HG02938 (cell line): ENCODE data around the gene SLC35A4.
"Not testable (repeated sequence)": the region's sequence is repeated elsewhere in the genome, so short reads cannot be mapped to it uniquely, and the experiment has no call there.

Source experiments
- ATAC-seq: cut with Tn5 transposase; IDR thresholded peaks from one replicate; pipeline ENCODE4 v1.9.1; 2021; ENCODE audit warnings: mild to moderate bottlenecking, moderate library complexity; ENCODE audit not compliant: unreplicated experiment

Gene SLC35A4

DNA sequence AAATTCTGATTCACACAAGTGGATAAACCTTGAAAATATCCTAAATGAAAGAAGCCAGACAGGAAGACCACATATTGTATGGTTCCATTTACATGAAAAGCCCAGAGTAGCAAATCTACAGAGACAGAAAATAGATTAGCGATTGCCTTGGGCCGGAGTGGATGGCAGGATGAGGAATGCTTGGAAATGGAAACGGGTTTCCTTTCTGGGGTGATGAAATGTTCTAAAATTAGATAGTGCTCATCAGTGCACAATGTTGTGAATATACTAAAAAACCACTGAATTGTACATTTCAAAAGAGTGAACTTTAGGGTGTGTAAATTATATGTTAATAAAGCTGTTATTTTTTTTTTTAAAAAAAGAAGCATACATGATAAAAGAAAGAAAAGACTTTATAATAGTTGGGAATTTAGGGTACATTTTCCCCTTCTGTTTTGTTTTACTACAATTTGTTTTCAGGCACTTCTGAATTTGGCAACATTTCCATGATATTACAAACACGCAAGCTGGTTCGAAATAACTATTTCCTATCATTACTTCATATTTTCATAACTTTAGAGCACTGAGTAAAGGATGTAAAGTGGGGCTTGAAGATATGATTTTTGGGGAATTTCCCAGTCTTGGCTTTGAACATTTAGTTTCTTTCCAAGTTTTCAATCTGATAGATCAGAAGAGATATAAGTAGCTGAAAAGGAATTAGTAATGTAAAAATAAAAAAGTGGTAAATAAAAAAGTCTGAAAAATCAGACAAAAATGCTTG lies 23.9 kb downstream of the SLC35A4 start:
- ATAC-seq: no peak

- no peak for ATAC-seq
Measured at GRCh38 chr5:140590861-140591260, 26.2 kb downstream of the SLC35A4 start.

DNA sequence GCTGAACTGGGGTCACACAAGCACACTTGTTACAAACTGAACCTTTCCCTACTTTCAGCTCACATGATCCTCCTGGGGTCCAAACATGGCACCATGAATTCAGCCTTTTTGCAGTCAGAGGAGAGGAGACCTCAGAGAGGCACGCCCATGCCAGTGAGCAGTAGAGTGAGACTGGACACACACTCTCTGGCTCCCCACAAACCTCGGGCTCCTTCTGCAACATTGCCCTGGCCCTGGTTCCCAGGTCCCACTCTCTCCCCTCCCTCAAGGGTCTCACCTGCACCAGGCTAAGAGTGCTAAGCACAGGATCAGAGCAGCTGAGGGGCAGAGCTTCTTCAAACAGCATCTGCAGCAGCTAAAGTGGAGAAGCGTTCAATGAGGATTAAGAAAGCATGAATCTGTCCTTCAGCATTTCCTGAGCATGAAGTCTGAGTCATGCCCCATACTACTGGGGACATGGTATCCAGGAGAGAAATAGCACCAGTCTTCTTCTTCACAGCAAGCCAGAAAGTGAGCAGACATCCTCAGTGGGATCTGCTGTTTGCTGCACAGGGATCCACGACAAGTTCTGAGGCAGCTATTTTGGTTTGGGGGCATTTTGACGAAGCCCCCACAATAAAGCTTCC lies 27.2 kb downstream of the SLC35A4 start:
- no peak for ATAC-seq

DNA sequence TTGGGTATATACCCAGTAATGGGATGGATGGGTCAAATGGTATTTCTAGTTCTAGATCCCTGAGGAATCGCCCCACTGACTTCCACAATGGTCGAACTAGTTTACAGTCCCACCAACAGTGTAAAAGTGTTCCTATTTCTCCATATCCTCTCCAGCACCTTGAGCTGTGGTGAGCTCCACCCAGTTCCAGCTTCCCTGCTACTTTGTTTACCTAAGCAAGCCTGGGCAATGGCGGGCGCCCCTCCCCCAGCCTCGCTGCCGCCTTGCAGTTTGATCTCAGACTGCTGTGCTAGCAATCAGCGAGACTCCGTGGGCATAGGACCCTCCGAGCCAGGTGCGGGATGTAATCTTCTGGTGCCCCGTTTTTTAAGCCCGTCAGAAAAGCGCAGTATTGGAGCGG lies 28.4 kb downstream of the SLC35A4 start:
- ATAC-seq: not testable (repeated sequence)

- ATAC-seq: no peak
Measured at GRCh38 chr5:140594169-140594568, 29.5 kb downstream of the SLC35A4 start.

DNA sequence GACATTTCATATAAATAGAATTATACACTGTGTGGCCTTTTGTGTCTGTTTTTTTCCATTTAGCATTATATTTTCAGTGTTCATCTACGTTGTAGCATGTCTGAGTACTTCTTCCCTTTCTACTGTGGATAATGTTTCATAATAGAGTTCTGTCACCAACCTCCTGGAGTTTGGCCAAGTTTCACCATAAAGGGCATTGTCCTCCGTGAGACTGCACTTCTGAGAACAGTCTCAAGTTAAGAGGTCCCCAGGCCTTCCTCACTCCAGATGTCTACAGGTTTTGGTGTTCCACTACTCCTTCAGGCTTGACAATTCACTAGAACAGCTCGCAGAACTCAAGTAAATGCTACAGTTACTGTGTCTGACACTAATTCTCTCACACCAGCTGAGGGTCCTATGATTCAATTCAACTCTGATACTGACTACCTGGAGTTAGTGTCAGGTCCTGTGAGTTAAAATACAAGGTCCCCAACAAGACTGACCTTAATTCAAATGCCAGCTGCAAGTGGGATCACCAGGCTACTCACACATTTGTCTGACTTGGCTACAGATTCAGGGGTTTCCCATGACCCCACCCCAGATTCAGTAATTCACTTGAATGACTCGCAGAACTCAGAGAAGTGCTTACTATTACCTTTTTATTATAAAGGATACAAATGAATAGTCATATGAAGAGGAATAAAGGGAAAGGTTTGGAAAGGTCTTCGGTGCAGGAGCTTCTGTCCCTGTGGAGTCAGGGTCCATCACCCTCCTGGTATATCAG lies 31.1 kb downstream of the SLC35A4 start:
- ATAC-seq: no peak

GRCh38 chr5:140596321-140596741 lies 31.7 kb downstream of the SLC35A4 start:
- ATAC-seq: no peak

DNA sequence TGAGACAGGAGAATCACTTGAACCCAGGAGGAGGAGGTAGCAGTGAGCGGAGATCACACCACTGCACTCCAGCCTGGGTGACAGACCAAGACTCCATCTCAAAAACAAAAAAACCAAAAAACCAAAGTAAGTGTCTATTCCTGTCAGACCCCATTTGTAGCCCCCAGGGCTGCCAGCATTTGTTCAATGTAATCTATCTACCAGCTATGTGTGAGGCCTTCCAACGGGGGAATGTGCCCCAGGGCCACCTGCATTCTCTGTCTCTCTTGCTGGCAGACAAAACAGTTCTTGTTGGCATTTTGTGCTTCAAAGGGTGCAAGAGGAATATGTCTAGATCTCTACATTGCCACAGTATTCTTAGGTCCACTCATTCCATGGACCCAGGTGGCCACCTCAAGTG lies 34.2 kb downstream of the SLC35A4 start:
- no peak for ATAC-seq

DNA sequence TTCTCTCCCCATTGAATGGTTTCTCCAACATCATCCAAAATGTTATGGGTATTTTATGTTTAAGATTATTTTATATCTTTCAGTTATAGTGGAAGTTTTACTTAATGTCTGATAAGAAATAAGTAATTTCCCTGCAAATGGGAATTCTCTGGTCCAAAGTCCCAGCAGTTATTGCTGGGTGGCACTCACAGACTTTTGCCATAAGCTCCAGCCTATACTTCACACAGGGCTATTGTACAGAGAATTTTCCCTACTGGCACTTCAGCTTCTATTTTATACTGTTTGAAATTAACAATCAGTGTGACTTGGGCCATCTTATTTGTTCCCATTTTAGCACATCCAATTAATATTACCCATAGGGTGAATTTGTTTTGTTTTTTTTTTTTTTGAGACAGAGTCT lies 35.5 kb downstream of the SLC35A4 start:
- ATAC-seq: no peak

DNA sequence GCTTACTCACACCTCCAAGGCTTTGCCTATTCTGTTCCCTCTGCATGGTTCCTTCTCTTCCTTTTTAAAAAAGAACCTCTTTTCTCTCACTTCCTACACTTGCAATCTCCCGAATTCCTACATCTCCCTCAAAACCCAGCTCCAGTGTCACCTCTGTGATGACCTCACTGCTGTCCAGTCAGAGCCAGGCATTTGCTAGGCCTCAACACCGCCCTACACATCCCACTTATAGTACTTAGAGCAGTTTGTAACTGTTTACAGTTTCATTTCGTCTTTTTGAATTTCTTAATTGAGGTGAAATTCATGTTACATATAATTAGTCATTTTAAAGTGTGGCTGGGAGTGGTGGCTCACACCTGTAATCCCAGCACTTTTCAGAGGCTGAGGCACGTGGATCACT lies 37.5 kb downstream of the SLC35A4 start:
- ATAC-seq: no peak

DNA sequence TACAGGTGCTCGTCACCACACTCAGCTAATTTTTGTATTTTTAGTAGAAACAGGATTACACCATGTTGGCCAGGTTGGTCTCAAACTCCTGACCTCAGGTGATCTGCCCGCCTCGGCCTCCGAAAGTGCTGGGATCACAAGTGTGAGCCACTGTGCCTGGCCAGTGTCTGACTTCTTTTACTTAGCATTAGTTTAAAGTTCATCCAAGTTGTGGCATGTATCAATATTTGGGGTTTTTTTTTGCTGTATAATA lies 38.7 kb downstream of the SLC35A4 start:
- ATAC-seq: not testable (repeated sequence)

- no peak for ATAC-seq
Measured at GRCh38 chr5:140603734-140604133, 39.1 kb downstream of the SLC35A4 start.

- no peak for ATAC-seq
Measured at GRCh38 chr5:140605879-140606278, 41.3 kb downstream of the SLC35A4 start.

DNA sequence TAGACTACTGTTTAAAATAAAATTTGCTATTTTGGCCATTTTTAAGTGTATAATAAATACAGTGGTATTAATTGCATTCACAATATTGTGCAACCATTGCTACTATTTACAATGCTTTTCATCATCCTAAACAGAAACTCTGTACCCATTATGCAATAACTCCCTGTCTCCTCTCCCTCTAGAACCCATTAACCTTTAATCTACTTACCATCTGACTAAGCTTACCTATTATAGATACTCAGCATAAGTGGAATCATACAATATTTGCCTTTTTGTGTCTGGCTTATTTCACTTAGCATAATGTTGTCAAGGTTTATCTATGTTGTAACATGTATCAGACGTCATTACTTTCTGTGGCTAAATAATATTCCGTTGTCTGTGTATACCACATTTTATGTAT lies 42.4 kb downstream of the SLC35A4 start:
- no peak for ATAC-seq

DNA sequence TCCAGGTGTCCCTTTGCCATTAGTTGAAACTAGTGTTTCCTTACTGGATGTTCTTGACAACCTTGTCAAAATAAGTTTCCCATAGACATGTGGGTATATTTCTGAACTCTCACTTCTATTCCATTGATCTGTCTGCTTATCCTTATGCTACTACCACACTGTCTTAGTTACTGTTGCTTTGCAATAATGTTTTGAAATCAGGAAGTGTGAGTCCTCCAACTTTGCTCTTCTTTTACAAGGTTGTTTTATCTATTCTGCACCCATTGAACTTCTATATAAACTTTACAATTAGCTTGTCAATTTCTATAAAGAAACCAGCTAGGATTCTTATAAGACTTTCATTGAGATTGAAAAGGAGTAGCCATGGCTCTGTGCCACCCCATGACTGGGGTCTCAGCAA lies 44.1 kb downstream of the SLC35A4 start:
- ATAC-seq: no peak

DNA sequence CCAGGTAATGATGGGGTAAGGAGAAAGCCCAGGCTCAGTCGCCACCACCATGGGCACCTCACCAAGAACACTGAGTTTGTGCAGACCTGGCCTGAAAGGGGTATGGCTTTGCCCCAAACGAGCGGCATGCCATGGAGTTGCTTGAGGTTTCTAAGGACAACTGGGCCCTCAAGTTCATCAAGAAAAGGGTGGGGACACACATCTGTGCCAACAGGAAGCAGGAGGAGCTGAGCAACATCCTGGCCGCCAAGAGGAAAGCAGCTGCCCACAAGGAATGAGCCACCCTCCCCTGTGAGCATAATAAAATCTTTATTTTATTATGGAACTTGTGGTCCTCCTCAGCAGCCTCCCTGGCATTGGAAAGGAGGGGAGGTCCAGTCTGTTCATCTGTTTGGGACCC lies 44.5 kb downstream of the SLC35A4 start:
- no peak for ATAC-seq

GRCh38 chr5:140611020-140611521 lies 46.4 kb downstream of the SLC35A4 start:
- ATAC-seq: no peak
